GM21360 (cell line): ENCODE results near the gene ZNF524.

Source experiments
- ATAC-seq: cut with Tn5 transposase; IDR thresholded peaks from one replicate; pipeline ENCODE4 v1.9.1; 2021; ENCODE audit warnings: mild to moderate bottlenecking, moderate library complexity; ENCODE audit not compliant: unreplicated experiment

The ZNF524 gene

DNA sequence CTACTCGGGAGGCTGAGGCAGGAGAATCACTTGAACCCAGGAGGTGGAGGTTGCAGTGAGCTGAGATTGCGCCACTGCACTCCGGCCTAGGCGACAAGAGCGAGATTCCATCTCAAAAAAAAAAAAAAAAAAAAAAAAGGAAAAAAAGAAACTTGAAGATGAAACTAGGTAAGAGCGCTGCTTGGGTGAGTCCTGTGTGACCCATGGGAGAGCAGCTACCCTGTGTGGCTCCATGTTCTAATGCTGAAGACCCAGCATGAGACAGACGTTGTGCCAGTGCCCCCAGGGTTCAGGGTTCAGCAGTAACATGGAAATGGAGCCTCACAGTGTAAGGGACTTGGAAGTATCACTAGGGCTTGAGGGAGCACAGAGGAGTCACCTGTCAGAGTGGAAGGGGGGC, 18.3 kb downstream of the ZNF524 start:
- ATAC-seq, result no peak

GRCh38 chr19:55619286-55619685, 19.2 kb downstream of the ZNF524 start:
- ATAC-seq, result no peak

DNA sequence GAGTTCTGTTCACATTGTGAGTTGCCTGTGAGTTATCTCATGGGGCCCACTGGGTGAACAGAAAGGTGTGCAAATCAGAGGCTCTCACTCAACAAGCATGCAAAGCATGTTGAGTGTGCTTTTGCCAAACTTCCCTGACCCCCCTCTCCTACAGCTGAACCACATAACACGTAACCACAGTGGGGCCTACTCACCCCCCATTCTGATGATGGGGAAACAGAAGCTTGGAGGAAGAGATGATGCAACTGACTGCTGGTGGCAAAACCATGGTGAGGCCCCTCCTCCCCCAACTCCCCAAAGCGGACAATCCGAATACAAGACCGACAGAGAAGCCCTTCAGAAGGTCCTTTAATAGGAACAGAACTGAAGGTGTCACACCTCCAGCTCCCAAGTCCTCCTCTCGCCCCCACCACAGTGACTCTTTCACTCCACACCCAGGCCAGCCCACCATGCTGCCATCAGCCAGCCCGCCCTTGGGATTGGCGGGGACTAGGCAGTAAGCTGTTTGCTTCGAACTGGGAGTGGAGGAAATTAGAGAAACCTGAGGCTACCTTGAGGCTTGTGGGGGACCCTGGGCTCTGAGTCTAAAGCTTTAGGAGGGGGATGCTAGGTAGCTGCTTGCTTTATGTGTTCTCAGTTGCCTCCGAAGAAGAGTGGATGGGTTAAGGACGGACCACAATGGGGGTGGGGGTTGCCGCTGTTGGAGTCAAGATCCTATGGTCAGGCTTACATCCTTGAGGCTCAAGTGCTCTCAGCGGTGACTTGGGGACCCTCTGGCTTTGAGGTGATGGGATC, 20.5 kb downstream of the ZNF524 start:
- no peak for ATAC-seq

DNA sequence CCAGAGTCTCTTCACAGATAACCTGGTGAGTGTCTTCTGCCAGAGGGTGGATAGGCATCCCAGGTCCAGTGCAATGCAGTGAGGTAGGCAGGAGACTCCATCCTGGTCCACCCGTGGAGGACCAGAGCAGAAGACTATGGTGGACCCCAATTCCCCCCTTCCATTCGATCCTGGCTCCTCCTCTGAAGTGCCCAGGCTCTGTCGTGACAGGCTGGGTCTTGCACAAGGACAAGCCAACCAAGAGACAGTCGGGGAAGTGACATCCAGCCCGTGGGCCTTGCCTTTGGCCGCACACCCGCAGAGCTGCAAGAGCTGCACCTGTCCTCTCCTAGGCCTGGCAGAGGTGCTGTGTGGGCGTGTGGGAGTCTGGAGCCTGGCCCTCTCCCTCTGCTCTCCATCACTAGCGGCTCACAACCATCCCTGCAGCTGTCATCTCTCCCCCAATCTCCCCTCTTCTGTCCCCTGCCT, 21.2 kb downstream of the ZNF524 start:
- ATAC-seq, result no peak

DNA sequence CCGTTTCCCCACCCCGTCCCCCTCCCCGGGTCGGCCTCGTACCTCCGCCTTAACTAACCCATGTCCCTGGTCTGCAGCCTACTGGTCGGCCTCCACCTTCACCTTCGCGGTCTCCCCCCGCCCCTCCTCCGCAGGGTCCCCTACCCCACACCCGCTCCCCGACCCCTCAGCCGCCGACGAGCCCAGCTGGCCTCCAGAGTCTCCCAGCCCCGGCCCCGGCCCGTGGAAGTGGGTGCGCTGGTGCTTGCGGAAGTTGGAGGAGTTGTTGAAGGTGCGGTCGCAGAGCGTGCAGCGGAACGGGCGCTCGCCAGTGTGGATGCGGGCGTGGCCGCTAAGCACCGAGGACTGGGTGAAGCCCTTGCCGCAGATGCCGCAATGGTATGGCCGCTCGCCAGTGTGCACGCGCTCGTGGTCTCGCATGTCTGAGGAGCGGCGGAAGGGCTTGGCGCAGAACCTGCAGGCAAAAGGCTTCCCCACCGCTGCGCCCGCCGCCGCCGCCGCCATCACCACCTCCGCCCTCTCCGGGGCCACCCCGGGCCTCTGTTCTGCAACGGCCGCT, 21.7 kb downstream of the ZNF524 start:
- no peak for ATAC-seq

GRCh38 chr19:55622242-55622969, 22.3 kb downstream of the ZNF524 start:
- ATAC-seq, result no peak

DNA sequence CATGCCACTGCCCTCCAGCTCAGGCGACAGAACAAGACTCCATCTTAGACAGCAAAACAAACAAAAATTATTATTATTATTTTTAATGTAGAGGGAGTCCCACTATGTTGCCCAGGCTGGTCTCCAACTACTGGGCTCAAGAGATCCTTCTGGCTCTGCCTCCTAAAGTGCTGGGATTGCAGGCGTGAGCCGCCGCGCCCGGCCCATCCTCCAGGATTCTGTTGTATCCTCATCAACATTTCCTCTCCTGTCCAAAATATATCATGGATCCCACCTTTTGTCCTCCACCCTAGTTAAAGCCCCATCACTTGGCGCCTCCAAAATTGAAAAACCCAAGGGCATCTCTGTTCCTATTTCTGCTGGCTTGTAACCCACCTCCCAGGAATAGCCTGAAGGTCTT, 23.0 kb downstream of the ZNF524 start:
- no peak for ATAC-seq

GRCh38 chr19:55623561-55623960, 23.5 kb downstream of the ZNF524 start:
- no peak for ATAC-seq

DNA sequence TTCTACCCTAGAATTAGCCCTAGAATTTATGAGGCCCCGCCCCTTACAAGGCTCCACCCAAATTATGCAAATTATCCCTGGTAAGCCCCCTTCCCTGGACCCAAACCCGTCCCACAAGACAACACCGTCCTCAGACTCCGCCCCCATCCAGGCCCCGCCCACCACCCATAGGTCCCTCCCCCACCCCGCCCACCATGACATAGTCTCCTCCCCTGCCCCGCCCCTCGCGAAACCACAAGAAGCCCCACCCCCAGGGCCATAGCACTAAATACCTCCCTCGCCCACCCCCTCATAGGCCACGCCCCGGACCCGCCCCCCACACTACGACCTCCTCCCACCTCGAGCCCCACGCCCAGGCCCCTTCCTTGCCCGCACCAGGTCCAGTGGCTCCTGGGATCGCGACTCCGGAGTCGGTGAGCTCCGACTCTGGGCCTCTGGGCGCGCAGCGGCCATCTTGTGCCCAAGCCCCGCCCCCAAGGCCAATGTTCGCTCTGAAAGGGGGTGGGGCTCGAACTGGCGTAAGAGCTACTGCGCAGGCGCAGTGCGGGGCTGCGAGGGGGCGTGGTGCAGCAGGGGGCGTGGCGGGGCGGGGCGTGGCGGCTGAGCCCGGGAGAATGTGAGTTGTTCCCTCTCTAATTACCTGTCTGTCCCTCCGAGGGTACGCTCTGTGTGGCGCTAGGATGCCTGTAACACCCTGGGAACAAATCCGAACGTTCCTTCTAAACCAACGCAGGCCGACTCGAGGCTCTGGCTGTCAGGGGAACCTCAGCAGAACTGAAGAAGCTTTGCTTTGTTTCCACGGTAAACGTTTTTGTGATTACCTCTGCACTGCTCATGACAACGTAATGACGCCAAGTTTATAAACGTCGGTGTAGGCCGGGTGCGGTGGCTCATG, 24.3 kb downstream of the ZNF524 start, which contains the start of gene ZNF784:
TSS of gene ZNF784 (minus strand) at position 458 of the 895 bp plus-strand sequence. CDS start at position 453, 5 bp downstream.
- no peak for ATAC-seq

DNA sequence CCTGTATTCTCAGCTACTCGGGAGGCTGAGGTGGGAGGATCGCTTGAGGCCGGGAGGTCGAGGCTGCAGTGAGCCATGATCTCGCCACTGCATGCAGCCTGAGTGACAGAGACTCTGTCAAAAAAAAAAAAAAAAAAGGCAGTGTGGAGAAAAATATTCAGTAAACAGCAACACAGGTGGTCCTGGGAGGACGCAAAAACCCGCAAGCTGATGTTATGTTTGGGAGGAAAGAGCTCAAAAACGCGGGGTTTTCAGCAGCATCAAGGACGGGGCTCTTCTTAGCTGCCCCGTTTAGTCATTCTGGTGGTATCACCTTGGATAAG, 24.9 kb downstream of the ZNF524 start:
- ATAC-seq, result no peak

DNA sequence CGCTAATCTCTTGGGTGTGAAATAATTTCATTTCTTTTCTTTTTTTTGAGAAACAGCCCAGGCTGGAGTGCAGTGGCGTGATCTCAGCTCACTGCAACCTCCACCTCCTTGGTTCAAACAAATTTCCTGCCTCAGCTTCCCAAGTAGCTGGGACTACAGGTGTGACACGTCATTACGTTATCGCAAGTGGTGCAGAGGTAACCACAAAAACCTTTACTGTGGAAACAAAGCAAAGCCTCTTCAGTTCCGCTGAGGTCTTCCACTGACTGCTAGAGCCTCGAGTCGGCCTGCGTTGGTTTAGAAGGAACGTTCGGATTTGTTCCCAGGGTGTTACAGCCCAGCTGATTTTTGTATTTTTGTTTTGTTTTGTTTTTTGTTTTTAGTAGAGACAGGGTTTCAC, 26.3 kb downstream of the ZNF524 start:
- ATAC-seq, result no peak

- ATAC-seq, result no peak
Observed at GRCh38 chr19:55632463-55632834, 32.4 kb downstream of the ZNF524 start.

DNA sequence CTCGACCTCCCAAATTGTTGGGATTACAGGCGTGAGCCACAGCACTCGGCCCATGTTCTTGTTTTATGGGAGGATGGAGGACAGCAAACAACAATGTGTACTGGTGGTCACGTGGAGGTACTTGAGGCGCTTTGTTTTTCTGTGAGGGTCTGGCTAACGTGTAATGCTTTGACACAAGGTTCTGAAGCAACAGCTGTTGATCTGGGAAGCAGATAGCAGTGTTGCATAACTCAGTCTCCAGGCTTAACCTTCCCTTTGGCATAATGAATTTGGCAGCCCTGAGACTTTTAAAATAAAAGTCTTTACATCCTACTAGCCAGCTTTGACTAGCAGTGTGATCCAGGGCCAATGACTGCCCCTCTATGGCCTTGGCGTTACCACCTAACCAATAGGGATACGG, 33.8 kb downstream of the ZNF524 start:
- no peak for ATAC-seq

DNA sequence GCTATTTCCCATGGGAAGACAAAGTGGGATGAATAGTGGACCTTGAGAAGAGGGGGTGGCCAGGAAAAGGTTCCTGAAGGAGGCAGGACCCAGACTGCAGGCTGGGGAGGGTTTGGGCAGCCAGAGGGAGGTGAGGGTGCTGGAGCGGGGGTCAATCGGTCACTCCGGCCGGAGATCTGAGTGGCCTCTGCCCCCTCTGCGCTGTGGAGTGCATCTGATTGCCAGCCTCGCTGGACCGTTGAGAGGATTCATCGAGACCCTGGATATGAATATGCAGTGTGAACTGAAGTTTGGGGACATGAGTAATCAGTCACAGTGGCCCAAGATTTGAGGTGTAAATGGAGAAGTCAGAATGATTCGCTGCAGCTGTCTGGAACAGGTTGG, 35.2 kb downstream of the ZNF524 start:
- ATAC-seq, result no peak

DNA sequence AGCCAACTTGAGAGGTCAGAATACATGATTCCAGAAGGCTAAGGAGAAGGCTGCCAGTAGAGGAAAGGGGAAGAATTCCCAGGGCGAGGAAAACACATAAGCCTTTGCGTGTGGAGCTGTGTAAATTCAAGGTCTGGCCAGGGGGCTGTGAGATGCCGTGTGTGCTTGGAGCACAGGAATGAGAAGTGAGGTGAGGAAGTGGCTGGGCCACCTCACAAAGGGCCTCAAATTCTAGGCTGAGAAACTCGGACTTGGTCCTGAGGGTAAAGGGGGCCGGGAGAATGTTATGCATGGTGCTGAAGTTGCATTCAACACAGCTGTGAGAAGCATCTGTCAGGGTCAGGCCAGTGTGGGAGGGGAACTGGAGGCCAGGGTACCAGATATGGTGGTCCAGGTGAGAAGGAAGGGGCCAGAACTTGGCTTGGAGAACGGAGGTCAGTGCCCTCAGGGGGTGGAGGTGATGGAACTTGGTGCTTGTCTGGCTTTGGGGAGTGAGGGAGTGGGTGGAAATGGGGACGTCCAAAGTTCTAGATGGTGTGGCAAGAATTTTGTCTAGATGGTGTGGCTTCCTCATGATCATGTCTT, 35.9 kb downstream of the ZNF524 start:
- ATAC-seq, result no peak

GRCh38 chr19:55636723-55637122, 36.6 kb downstream of the ZNF524 start:
- no peak for ATAC-seq

- ATAC-seq, result no peak
Observed at GRCh38 chr19:55637534-55637933, 37.4 kb downstream of the ZNF524 start.

- no peak for ATAC-seq
Observed at GRCh38 chr19:55638864-55639359, 38.8 kb downstream of the ZNF524 start.

DNA sequence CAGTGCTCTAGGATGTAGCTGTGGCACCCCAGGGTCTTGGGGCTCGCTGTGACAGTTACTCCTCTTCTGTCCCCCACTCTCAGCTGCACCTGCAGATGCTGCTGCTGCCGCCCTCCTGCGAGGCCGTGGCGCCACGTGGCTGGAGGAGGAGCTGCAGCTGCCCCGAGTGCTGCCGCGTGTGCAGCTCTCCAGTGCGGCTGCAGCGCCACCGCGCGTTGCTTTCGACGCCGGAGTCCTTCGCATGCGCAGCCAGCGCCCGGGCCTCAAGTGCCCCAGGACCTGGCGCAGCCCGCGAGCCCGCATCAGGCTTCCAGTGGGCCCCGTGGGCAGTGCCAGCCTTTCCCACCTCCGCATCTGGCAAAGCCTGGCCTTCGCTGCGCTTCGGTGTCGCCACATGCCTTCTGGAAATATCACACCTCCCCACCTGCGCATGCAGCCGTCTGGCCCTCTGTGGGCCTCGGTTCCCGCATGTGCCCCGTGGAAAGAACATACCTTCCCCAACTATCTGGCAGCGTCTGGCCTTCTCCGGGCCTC, 40.0 kb downstream of the ZNF524 start:
- ATAC-seq, result no peak
